ENCODE data around the gene SPRR2E.
"Not testable (repeated sequence)": the region's sequence is repeated elsewhere in the genome, so short reads cannot be mapped to it uniquely, and the experiment has no call there.

SPRR2E gene

DNA sequence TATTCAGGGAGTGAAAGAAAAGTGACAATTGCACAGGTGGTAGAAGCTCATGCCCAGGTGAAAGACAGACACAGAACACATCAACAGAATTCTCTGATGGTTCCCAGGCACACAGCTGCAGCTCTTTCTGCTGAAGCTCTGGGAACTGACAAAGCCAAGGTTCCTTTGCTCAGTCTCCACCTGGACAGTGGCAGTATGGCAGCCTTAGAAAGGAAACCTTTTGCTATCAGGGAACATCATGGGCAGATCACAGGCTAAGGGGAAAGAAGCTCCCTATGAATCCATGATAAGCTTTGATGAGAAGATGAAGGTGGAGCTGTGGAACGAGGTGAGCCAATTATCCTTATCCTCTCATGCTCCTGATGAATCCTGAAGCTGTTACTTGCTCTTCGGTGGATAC lies 24.1 kb downstream of the SPRR2E start:
- no peak for DNase-seq (ENCODE audit: low read depth in 2 of 3, low spot score in 2 of 3)

DNA sequence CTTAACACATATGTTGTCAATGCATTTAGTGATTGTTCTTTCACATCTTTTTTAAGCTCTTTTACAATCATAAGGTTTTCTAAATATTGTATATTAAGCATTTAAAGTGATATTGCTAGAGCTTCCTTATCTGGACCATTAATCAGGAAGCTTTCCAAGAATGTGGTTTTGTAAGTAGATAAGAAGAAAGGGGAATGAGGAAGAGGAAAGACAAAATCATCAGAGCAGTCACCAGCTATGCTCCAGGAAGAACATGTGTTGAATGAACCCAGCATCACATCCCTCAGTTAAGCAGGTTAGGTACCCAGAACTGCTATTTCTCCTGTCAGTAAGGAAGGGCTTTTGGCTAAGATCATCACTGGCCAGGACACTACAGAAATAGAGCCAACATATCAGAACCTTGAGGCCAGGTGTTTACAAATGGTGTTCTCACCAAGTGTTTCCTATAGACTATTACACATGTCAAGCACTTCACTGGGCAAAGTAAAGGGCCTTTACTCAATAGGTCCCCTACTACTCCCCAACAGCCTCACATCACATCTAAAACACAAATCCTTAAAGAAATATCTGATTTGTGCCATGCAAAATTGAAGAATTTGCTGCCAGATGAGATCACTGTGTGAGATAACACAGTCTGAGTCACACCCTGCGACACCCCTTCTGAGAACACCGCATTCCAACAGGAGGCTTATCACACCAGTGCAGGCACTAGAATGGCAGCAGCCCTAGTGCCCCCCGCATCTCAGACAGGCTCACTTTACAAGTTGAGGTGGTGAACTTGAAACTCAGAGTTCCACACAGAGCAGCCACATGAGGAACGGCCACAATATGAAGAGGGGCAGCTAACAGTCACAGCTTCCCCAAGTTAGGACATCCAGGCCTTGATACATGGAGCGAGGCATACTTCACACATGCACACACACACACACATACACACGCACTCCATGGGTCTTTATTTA lies 35.2 kb downstream of the SPRR2E start:
- no peak for DNase-seq (ENCODE audit: low read depth in 2 of 3, low spot score in 2 of 3)

DNA sequence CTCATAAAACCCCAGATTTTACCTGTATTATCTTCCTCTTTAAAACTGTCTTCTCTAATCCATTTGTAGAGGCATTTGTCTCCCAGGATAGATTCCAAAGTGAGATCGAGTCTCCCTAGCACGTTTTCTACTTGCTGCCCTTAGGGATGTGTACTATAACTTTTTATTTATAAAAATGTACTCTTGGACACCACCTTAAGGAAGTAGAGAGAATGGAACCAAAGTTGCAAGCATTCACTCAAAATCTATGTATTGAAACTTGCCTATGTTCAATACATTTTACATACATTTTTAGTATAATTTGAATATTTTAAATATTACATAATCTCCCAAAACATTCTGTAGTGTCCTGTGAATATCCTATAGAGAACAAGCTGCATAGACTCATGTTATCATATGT lies 36.2 kb downstream of the SPRR2E start:
- no peak for DNase-seq (ENCODE audit: low read depth in 2 of 3, low spot score in 2 of 3)

DNA sequence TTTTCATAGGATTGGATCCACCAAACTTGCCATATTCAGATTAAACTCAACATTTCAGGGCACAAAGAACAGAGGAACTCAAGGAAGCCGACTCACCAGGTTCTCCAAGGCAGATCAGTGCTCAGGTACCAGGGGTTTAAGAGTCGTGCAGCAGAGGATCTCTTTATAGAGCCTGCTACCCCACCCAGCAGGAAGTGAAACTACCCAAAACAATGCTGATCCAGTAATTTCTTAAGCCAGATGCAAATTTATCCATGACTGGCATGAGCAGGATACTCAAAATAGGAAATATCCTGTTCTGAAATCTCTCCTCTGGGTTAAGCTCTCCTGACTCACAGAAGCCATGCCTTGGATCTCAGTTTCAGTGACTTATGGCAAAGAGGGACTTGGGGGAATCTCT lies 37.0 kb downstream of the SPRR2E start, which contains the start of gene SPRR2A:
TSS of gene SPRR2A (minus strand) at position 138 of the 400 bp plus-strand sequence. CDS start 777 bp downstream, outside the sequence.
- no peak for DNase-seq (ENCODE audit: low read depth in 2 of 3, low spot score in 2 of 3)

DNA sequence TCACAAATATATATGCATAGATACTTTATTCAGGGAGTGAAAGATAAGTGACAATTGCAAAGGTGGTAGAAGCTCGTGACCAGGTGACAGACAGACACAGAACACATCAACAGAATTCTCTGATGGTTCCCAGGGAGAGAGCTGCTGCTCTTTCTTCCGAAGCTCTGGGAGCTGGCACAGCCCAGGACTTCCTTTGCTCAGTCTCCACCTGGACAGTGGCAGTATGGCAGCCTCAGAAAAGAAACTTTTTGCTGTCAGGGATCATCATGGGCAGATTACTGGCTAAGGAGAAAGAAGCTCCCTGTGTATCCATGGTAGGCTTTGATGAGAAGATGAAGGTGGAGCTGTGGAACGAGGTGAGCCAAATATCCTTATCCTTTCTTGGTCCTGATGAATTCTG lies 38.2 kb downstream of the SPRR2E start:
- DNase-seq (ENCODE audit: low read depth in 2 of 3, low spot score in 2 of 3), result not testable (repeated sequence)

DNA sequence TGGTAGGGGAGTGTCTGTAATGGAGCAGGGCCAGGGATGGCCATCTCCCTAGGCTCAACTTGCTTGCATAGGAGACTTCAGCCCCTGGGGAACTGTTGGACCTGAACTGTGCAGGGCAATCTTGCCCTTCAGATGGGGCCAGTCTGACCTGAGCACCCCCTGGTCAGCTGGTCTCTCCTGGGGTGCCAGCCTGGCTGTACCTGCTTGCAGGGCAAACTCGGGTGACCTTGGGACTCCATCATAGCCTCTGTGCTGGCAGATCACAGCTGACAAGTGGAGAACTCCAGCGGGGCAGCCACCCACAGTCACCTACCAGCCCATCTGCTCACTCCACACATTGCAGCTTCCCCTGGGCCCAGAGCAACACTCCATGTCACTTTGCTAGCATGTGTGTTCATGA lies 45.1 kb downstream of the SPRR2E start:
- DNase-seq (ENCODE audit: low read depth in 2 of 3, low spot score in 2 of 3), result no peak
